ENCODE results near the gene TLNRD1.

Gene TLNRD1

DNA sequence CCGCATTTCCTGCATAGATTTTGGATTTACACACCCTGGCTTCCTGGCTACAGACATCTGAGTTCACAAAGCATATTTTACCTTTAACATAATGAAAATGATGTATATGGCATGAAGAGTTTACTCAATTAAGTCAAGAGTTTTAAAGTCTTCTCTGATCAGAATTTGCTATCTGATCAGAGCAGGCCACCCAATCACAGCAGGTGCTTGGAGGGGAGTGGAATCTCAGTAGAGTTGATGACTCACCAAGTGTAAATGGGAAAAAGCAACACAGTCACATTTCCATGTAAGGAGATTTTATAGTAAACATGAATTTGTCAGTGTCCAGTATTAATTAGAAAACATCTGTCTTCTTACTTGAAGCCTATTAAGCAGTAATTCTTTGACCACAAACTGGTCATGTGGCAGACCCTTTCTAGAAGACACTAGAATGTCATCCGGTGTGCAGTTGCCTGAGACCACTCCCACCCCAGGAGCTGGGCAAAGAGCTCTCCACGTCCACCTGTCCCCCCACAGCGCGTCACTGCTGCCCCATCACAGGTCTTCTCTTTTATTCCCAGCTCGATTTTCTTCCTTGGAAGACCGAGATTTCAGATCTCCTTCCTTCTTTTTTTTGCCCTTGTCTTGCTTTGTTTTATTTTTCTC, 21.9 kb upstream of the TLNRD1 start:
- DNase-seq: no peak

DNA sequence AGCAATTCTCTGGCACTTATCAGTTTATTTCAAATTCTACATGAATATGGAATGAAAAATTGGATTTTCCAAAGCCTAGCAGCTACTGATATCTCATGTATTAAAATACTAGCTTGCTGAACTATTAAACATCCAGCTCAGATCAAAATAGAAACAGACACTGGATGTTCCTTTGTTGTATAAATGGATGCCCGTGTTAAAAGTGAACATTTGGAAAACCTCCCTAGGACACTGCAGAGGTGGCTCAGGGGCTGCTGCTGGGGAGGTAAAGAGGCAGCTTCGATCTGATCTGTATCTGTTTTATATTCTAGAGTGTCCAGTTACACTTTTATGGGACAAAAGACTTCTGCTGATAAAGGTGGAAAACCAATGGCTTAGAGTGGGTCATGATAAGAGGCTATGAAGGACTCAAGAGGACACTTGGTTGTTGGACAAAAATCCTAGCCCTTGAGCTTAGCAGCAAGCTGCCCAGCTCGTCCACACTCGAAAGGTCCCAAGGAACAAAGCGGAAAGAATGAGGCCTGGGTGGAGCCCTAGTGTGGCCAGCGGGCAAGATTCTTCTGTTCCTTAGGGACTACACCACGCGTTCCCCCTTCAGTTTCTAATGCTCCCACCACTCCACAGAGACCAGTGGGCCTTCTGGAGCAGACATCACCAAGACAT, 21.1 kb upstream of the TLNRD1 start:
- no peak for DNase-seq

DNA sequence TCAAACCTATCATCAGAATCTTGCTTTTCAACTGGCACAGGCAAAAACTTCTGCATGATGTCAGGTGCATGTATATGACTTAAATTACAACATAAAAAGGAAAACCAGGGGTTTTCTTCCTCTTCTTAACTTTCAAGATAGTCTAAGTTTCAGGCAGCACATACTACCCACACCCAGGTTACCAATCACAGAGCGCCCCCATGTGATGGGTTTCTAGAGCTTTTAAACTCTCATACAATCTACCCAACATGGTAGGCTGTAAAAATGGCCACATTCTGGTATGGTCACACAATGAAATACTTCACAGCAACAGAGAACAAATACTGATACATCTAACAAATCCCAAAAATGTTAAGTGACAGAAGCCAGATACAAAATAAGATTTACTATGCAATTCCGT, 18.5 kb upstream of the TLNRD1 start:
- no peak for DNase-seq

DNA sequence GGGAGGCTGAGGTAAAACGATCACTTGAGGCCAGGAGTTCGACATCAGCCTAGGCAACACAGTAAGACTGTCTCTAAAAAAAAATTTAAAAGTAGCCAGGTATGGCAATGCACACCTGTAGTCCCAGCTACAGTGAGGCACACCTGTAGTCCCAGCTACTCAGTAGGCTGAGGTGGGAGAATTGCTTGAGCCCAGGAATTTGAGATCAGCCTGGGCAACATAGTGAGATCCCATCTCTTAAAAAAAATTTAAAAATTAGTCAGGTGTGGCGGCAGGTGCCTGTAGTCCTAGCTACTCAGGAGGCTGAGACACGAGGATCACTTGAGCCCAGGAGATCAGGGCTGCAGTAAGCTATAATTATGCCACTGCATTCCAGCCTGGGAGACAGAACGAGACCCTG, 17.9 kb upstream of the TLNRD1 start:
- no peak for DNase-seq

DNA sequence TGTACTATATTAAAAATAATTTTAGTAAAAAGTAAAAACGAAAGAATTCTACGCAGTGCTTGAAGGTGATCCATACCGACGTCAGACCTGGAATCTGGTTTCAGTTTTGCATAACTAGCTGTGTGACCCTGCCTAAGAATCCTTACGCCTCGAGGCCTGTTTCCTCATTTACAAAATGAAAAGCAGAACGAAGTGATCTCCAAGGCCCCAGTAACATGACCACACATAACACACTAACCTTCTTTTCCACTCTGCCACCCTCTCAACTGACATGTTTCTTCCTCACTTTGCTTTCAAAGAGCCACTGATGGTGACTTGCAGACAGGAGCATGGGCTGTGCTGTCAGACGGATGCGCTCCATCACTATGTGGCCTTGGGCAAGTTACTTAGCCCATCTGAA, 15.9 kb upstream of the TLNRD1 start:
- no peak for DNase-seq

DNA sequence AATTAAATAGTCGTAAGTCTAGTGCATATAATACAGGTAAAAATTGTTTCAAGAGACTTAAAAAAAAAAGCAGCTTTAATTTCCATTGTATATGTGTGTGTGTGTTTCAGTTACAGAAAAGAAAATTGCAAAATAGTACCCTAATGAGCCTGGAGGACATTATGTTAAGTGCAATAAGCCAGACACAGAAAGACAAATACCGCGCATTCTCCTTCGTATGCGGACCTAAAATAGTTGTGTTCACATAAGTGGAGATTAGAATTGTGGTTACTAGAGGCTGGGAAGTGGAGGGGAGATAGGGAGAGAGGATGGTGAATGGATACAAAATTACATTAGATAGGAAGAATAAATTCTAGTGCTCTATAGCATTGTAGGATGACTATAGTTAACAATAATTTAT, 14.7 kb upstream of the TLNRD1 start:
- DNase-seq: no peak

DNA sequence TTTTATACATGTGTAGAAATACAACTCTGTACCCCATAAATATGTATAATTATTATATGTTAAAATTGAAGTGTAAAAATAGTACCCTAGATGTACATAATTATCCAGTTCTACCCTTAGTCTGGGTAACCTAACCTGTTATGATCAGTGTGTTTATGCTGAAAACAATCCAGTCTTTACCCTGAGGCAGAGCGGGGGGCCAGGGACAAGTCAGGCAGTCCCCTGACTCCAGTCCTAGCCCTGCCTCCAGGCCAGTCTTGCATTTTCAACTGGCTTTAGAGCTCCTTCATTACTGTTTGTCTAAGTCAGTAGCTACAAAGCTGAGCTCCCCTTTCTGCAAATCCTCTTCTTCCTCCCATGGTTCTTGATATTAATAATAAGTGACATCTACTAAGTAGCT, 14.2 kb upstream of the TLNRD1 start:
- DNase-seq: no peak

DNA sequence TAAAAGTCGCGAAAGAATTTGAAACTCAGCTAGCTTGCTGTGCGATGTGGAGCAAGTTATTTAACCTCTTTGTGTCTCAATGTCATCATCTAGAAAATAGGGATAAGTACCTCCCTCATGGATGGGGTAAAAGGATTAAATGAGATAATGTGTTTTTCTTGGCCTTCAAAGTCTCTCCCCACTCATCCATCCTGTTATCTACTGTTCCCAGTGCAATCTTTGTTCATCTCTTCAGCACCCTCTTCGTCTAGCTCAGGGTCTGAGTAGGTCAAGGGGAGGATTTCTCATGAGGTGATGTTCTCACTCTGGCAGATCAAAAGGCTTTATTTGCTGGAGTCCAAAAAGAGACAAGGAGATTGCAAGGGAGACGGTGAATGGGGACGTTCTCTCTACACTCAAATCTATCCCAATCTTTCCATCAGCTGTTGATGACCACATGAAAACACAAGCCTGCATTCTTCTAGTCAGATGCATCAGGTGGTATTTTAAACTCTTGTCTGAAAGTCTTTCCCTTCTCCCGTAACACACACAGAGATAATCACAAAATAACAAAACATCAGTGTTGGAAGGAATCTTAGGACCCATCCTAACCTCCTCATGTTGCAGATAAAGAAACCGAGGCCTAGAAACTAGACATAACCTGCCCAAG, 12.5 kb upstream of the TLNRD1 start:
- DNase-seq: no peak

DNA sequence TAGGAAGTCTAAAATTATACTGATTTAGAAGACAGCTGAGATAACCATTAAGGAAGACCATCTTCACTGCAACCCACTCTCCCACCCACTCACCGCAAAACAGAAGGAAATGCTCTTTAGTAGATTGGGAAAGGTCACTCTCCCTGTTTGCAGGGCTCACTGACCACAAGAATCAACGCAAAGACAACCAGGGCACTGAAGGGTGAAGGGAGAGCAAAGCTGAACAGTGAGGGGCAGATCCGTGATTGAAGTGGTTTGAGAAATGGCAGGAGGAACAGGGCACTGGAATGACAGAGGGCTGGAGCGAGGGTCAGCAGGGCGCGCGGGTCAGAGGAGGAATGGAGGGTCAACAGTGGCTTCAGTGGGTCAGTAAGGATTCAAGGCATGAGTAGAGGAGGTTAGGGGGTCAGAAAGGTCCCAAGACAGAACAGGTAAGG, 11.6 kb upstream of the TLNRD1 start:
- DNase-seq: no peak

DNA sequence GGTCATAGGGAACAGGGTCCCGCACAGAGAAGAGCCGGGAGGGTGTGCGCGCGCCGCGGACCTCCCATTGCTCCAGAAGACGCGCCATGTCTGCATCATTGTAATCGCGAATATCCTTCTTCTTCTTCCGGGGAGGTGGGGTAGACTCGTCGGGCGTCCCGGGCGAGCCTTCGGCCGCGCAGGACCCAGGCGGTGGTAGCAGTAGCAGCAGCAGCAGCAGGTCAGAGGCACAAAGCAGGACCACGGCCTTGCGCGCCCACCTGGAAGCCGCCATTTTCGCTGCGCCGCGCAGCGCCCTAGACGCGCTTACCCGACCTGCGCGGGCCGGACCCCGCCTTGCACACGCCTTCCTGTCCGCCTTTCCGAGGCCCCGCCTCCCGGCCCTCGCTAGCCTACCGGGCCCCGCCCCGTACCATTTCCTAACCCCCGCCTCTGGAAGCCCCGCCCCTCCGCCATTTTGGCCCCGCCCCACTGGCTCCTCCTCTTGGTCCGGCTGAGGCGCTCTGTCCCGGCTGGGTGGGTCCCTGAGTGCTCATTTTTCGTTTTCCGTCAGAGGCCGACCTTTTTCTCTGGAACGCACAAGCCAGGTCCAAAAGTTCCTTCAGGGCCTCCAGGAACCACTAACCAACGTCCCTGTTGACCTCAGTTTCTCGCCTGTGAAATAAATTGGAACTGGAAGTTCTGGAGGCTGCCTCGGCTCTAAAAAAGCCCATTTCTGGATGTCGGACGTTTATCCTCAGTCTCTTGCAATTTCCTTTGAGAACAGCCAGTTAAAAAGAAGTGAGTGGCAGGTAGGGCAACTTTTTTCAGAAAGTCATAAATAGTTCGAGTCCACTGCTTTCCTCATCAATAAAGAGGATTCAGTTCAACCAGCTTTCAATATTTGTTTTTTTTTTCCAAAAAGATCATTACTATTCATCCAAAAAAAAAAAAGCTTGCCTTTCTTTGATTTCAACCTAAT, 10.9 kb upstream of the TLNRD1 start, which contains the start of gene MESD:
Gene MESD (minus strand): TSS at position 302 of the 961 bp plus-strand sequence. CDS start 28 bp downstream, at position 274.
- peak; percentile 95 to 97 (median 96) for DNase-seq

DNA sequence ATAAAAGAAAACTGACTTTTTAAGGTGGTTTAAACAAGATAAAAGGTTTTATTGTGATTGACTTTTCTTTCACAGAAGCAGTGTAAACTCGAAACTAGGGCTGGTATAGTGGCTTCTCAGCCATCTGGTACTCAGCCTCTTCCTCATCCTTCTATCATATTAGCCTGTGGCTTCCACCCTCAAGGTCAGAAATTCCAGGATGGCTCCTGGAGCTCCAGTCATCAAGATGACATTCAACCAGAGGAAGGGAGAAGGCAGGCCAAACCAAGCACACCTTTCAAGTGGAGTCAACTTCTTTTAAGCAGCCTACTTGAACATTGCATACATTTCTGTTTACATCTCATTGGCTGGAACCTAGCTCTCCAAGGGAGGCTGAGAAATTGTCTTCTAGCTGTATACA, 9.8 kb upstream of the TLNRD1 start:
- DNase-seq: no peak

DNA sequence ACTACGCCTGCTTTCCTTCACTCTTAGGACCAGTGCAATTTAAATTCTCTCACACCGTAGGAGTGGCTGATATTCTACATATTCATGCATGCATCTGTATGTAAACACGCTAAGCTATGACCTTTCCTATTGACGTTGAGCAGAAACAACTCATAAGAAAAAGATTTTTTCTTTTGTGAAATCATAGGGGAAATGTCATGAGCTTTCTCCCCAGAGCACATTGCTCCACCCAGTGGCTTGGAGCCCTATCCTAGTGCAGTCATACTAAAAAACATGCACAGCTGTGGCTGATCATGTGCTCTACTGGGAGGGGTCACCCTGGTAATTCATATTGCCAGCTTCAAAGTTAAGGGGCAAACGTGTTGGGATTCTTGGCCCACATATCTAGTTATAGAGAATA, 9.3 kb upstream of the TLNRD1 start:
- DNase-seq: peak in 1 of 5 donors; percentile 47

DNA sequence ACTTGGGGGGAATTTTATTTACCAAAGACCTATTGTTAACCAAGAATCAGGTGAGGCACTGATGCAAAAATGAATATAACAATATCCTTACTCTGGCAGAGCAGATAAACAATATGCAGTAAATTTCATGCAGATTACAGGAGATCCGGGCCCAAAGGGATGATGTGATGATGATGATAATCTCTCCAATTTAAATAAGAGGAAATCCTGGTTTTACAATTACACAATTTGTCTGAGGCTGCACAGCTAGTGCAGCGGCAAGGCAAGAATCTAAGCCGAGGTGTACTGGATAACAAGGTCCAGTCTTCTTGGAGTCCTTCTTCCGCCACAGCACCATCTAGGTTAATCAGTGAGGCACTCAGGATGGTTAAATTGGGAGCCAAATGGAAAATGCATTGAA, 8.7 kb upstream of the TLNRD1 start:
- DNase-seq: no peak

DNA sequence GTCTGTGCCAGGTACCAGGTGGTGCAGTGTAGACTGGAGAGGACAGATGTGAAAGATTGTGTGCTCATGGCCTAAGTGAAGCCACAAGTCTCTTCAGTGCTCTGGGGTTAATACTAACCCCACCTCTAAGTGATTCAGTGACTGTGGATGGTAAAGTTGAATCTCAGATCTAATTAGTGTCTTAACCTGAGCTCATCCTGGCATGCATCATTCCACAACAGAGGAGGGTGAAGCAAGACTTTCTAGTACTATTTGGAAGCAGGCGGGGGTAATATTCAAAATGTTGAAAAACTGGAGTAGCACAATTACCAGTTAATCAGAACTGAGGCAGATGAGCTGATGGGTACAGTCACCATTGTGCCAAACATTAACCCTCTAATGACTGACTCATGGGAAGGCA, 8.3 kb upstream of the TLNRD1 start:
- no peak for DNase-seq

DNA sequence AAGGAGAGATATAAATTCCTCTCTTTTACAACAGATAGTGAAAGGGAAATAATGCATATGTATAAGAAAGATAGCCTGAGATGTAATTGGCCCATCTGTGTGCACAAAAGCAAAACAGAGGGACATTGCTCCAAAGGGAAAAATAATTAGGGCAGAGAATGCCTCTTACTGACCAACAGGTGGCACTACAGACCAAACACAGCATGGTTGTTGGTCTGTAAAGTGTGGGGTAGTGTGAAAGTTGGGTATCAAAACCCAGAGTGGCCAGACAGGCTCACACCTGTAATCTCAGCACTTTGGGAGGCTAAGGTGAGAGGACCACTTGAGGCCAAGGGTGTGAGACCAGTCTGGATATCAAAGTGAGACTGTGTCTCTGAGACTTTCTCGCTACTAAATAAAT, 4.5 kb upstream of the TLNRD1 start:
- DNase-seq: peak in 1 of 5 donors; percentile 59

DNA sequence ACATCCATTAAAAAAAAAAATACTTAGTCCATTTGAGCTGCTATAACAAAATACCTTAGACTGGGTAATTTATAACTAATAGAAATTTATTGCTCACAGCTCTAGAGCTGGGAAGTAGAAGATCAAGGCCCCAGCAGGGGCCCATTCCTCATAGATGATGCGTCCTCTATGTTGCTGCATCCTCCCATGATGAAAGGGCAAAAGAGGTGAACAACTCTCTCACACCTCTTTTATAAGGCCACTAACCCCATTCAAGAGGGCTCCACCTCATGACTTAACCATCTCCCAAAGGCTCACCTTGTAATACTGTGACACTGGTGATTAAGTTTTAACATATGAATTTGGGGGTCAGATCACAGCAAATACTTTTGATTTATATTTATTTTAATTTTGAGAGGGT, 3.0 kb upstream of the TLNRD1 start:
- no peak for DNase-seq

DNA sequence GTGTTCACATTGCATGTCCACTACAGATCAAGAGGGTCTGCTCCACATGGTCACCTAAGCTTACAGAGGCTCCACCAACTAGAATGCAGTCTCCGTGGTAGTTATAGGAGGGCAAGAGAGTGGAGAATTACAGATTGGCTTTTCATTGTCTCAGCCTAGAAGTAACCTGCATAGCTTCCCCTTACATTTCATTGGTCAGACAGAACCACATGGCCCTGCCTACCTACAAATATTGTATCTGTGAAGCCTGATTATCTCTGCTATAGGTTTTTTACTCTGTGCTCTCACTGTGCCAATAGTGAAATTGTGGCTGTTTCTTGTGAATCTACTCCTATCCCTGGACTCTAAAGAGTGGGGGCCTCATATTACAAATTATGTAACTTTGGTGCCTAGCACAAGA, 2.5 kb upstream of the TLNRD1 start:
- no peak for DNase-seq

DNA sequence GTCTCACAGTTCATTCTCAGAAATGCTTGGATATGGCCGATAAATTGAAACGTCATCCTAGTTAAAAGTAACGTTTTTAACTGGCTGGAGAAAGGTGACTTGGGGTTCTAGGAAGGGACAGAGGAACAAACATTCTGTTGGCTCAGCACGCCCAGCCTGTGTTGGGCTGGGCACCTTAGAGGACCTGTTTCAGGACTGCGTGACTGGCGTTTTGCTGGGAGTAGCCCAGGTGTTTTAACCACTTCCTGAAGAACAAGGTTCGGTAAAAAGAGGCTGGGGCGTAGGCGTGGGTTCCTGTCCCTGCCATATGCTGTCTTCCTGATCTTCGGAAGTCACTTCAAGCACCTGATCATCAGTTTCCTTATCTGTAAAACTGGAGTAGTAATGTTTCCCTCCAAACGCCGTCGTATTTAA, 1.1 kb upstream of the TLNRD1 start:
- peak; percentile 32 to 83 (median 51) for DNase-seq

DNA sequence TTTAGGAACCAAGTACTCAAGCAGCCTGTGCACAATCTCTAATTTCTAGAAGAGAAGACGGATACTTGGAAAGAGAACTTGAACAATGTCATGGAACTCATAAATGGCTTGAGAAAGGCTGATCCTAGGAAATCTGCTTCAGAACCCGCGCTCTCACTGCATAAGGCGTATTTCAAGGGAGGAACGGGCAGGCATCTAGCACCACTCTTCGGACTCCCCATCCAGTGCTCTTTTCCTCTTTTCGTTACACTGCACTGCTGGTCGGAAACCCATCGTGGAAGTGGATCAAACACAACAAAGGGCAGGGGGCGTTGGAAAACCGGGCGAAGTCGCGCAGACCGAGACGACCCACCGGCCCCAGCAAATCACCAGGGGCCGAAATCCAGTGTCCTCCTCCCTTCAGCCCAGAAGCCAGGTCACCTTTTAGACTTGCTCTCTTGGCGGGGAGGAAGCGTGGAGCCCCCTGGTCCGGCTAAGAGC, 539 bp upstream of the TLNRD1 start:
- DNase-seq: peak in 1 of 5 donors; percentile 44

DNA sequence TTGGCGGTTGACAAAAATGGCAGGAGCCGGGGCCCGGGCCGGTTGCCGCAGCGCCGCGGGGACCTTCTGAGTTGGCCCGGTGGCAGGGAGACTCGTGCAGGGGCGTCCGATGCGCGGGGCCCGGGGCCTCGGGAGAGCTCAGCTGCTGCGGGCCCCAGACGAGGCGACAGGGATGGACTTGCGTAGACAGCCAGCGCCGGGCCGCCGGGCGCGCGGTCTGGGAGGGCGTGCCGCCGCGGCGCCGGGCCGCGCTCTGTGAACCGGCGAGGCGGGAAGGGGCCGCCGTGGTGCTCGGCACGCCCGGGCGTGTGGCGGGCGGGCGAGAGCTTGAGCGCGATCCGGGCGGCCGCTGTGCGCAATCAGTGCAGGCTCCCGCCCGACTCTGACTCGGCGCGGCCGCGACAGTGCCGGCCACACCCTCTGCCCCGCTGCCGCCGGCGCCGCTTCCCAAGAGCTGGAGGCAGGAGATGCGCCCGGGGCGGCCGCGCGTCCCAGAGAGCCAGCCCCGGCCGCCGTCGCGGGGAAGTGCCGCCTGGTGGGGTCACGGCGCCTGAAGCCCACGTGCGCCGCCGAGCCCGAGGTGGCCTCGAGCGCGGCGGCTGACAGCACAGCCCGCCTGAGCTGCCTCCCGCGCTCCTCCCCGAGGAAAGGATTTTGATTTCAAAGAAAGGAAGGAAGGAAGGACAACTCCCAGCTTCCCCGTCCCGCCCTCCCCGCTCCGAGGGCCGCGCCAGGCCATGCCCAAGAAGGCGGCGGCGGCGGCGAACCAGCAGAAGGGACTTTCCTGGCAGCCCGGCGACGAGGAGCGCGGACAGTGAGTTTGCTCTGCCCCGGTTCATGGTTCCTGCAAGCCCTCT, 657 bp downstream of the TLNRD1 start:
- DNase-seq: peak; percentile 32 to 57 (median 55)

DNA sequence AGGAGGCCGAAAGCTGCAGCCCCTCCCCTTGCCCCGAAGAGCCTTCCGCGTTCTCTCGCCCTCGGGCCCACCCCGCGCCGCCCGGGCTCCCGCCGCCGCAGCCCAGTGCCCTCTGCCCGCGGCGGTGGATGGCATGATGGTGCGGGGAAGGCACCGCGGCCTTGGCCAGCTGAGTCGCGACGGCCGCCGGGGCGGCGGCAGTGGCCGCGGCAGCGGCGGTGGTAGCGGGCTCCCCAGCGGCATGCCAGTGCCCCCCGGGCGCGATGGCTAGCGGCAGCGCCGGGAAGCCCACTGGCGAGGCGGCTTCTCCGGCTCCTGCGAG, 1.2 kb downstream of the TLNRD1 start:
- DNase-seq: no peak
